ENCODE results near the gene RRM2. TPM values are rescaled to one million over a fixed set of nuclear protein-coding genes. Genes with fewer than 3 reads are reported as not detected.
"Not testable (repeated sequence)": the region's sequence is repeated elsewhere in the genome, so short reads cannot be mapped to it uniquely, and the experiment has no call there.

The RRM2 gene
- total RNA-seq, 1 donor from 2014 or later: 5.6 TPM

DNA sequence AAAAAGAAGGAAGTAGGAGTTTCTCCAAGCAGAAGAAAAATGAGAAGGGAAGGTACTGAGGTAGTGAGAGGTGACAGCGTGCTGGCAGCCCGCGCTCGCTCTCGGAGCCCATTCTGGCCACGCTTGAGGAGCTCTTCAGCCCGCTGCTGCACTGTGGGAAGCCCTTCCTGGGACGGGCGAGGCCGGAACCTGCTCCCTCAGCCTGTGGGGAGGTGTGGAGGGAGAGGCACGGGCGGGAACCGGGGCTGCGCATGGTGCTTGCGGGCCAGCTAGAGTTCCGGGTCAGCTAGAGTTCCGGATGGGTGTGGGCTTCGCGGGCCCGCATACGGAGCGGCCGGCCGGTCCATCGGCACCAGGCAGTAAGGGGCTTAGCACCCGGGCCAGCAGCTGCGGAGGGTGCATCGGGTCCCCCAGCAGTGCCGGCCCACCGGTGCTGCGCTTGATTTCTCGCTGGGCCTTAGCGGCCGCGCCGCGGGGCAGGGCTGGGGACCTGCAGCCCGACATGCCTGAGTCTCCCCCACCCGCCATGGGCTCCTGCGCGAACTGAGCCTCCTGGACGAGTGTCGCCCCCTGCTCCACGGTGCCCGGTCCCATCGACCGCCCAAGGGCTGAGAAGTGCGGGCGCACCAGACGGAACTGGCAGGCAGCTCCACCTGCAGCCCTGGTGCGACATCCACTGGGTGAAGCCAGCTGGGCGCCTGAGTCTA, 31.2 kb upstream of the RRM2 start:
- DNase-seq (ENCODE audit: low read depth in 2 of 2): no peak

DNA sequence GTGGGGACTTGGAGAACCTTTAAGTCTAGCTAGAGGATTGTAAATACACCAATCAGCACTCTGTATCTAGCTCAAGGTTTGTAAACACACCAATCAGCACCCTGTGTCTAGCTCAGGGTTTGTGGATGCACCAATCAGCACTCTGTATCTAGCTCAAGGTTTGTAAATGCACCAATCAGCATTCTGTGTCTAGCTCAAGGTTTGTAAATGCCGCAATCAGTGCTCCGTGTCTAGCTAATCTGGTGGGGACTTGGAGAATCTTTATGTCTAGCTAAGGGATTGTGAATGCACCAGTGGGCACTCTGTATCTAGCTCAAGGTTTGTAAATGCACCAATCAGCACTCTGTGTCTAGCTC, 30.7 kb upstream of the RRM2 start:
- DNase-seq (ENCODE audit: low read depth in 2 of 2): not testable (repeated sequence)

- no peak for DNase-seq (ENCODE audit: low read depth in 2 of 2)
Measured at GRCh38 chr2:10094271-10094814, 28.2 kb upstream of the RRM2 start.

DNA sequence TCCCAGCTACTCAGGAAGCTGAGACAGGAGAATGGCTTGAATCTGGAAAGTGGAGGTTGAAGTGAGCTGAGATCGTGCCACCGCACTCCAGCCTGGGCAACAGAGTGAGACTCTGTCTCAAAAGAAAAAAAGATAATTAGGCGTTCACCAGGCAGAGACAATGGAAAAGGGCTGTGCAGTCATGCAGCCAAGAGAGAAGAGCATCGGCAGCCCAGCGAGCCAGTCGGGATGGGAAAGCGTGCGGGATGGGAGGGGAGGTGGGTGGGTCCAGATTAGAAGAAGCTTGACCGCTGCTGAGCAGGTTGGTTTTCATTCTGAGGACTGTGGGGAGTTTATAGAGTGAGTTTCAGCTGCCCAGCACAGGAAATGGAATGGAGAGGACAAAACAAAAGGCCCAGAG, 27.4 kb upstream of the RRM2 start:
- no peak for DNase-seq (ENCODE audit: low read depth in 2 of 2)

DNA sequence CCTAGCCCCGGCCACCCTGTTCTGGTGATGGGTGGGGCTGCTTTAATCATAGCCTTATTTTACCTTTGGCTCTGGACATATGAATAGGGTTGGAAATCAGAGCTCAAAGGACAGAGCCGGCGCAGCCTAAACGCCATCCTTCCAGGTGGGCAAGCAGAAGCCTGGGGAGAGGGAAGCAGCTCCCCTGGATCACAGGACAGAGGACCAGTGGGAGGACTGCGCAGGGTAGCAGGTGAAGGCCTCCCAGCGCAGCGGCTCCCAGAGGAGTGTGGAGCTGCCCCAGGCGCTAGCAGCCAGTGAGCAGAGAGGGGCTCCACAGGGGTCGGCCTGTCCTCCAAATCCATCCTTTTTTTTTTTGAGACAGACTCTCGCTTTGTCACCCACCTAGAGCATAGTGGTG, 25.9 kb upstream of the RRM2 start:
- DNase-seq (ENCODE audit: low read depth in 2 of 2): no peak

DNA sequence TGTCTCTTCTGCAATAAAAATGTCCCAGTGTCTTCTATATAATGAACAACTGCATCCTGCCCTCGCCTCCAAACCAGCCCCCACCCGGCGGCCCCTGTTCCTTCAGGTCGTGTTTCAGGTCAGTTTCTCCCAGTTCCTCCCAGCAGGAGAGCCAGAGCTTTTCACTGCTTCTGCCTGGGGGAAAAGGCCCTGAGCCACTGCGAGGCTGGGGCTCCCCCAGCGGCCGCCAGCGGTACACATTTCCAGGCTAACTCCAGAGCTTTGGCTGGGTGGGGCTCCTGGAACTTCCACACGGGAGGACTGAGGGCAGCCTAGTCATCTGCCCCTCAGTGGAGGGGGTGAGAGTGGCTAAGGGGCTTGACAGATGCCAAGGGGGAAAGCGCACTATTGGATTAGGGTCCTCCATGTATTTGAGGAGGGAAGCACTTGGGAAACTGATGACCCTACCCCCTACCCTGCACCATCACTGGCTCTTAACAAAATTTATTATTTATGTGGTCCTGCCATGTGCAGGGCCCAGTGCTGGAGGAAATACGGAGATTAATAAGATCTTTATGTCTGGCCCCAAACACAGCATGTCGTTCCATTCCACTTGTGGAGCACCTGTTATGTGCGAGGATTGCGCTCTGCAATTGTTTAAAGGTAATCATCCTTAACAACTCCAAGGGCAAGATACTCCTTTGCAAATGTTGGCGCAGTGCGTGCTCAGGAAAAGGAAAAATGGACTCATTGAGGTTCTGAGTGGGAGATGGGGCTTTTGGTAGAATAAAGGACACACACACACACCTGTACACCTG, 25.0 kb upstream of the RRM2 start:
- peak; percentile 64 to 67 for DNase-seq (ENCODE audit: low read depth in 2 of 2)

GRCh38 chr2:10101491-10101890, 21.0 kb upstream of the RRM2 start:
- peak in 1 of 2 donors; percentile 31 for DNase-seq (ENCODE audit: low read depth in 2 of 2)

GRCh38 chr2:10103179-10103578, 19.4 kb upstream of the RRM2 start:
- no peak for DNase-seq (ENCODE audit: low read depth in 2 of 2)

GRCh38 chr2:10104906-10105305, 17.6 kb upstream of the RRM2 start:
- not testable (repeated sequence) for DNase-seq (ENCODE audit: low read depth in 2 of 2)

- no peak for DNase-seq (ENCODE audit: low read depth in 2 of 2)
Measured at GRCh38 chr2:10109311-10109710, 13.2 kb upstream of the RRM2 start.

DNA sequence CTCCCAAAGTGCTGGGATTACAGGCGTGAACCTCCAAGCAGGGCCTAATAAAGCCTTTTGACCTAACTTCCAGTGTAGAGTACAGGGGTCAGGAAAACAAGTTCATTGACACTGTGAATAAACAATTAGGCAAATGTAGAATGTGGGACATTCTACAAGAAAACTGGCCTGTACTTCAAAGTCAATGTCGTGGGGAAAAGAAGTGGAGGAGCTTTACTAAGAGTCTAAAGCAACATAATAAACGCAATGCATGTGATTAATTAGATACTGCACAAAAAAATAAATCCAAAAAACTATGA, 3.6 kb upstream of the RRM2 start:
- DNase-seq (ENCODE audit: low read depth in 2 of 2): no peak

GRCh38 chr2:10119601-10120157, 2.9 kb upstream of the RRM2 start:
- DNase-seq (ENCODE audit: low read depth in 2 of 2): no peak

DNA sequence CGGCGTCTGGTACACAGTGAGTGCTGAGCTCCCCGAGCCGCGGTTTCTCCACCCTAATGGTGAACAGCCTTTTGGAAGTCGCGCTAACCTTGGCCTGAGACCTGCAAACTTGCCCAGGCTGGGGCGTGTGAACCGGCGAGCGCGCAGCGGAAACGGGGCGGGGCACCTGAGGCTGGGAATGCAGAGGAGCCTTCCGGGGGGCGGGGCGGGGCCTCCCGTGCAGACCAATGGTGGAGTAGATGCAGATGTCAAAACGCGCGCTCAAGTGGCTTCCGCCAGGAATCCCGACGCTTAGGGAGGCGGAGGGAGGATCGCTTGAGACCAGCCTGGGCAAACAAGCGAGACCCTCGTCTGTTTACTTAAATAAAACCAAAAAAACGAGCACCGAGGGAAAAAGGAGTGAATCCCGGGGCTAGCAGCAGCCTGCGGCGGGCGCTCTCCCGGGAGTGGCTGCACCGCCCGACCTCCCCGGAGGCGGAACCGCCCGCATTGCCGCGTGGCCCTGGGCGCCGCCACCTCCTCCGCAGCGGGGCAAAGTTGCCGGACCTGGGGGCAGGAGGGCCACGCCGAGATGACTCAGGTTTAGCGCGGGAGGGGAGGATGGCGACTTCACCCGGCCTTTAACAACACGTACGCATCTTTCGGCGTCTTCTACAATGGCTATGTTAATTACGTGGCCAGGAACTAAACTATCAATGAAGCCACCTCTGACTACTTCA, 2.2 kb upstream of the RRM2 start:
- peak; percentile 67 to 79 for DNase-seq (ENCODE audit: low read depth in 2 of 2)

DNA sequence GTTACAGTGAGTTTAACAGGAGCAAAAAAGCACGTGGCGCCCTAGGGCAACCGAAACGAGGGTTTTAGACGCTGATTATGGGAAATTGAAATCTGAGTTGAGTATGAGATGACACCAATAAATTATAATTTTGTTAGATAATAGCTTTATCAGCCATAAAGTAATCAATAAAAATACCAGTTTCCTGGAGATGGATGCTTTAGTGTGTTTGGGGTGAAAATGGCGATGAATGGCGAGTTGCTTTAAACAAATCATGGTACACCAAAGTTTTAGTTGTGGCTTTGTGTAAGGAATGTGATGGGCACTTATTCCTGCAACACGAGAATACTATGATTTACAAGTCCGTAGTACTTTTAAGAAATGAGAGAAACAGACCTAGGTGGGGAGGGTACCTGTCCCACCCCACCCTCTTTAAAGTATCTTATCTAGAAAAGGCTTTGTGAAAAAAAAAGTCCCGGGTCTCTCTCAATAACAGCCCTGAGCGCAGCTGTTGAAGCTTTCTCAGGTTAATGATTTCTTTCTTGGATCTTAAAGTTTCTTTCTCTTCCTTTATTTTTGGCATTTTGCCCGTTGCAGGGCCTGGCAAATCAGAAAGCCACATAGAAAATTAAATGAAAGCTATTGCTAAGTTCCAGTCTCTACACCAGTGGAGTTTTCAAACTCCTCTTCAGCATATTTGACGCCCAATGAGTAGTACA, 1.5 kb upstream of the RRM2 start:
- DNase-seq (ENCODE audit: low read depth in 2 of 2): no peak

DNA sequence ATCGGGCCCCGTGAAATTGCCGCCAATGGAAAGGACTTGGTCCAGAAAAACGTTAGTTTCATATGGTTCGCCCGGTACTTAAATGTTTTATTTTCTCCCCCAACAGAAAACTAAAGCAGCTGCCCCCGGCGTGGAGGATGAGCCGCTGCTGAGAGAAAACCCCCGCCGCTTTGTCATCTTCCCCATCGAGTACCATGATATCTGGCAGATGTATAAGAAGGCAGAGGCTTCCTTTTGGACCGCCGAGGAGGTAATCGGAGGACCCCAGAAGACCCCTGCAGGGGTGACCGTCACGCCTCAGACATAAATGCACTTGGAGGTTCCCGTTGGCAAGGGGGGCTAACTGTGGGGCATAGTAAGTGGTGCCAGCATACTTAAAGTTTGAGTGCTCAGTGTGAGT, 742 bp downstream of the RRM2 start:
- DNase-seq (ENCODE audit: low read depth in 2 of 2): no peak

DNA sequence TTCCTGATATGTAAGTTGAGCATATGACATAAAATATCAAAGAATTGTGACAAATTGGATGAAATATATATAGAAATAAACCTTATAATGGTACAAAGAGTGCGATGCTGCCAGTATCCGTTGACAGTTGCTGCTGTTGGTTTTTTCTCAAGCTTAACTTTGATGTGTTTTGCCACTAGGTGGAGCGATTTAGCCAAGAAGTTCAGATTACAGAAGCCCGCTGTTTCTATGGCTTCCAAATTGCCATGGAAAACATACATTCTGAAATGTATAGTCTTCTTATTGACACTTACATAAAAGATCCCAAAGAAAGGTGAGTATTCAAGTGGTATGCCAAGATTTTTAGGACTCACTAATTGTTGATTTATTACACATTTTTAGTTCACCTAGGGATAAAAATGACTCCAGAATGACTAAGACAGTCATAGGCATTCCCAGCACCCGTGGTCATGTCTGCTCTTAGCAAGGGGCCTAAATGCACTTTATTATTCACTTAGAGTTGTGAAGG, 2.1 kb downstream of the RRM2 start:
- DNase-seq (ENCODE audit: low read depth in 2 of 2): peak; percentile 85 to 86

GRCh38 chr2:10125842-10126631, 3.5 kb downstream of the RRM2 start:
- no peak for DNase-seq (ENCODE audit: low read depth in 2 of 2)

DNA sequence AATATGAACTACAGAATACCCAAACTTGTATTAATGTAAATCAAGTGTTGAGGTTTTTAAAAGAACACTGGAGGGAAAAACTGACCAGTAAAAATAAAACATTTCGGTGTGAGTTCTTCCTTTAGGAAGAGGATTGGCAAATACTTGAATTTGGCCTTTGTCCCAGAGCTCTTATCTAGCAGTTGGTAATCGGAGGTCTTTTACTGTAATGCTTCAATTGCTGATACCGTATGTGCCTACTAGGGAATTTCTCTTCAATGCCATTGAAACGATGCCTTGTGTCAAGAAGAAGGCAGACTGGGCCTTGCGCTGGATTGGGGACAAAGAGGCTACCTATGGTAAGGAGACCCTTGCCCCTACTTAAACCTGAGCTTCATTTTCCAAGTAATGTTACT, 4.1 kb downstream of the RRM2 start:
- peak in 1 of 2 donors; percentile 78 for DNase-seq (ENCODE audit: low read depth in 2 of 2)

- no peak for DNase-seq (ENCODE audit: low read depth in 2 of 2)
Measured at GRCh38 chr2:10128420-10128819, 5.9 kb downstream of the RRM2 start.

DNA sequence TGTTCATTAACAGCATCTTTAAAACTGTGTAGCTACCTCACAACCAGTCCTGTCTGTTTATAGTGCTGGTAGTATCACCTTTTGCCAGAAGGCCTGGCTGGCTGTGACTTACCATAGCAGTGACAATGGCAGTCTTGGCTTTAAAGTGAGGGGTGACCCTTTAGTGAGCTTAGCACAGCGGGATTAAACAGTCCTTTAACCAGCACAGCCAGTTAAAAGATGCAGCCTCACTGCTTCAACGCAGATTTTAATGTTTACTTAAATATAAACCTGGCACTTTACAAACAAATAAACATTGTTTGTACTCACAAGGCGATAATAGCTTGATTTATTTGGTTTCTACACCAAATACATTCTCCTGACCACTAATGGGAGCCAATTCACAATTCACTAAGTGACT, 7.0 kb downstream of the RRM2 start:
- no peak for DNase-seq (ENCODE audit: low read depth in 2 of 2)
